Trophoblast cell (in vitro differentiated cells and primary cell): ENCODE measurements around the gene HAPSTR1. TPM values are rescaled to one million over a fixed set of nuclear protein-coding genes. Genes with fewer than 3 reads are reported as not detected.
"Not testable (repeated sequence)": the region's sequence is repeated elsewhere in the genome, so short reads cannot be mapped to it uniquely, and the experiment has no call there.

Source experiments
- DNase-seq, 2 donors: peaks; one replicate each; pipeline ENCODE4 v3.0.0-alpha.2; 2016
- H2AFZ ChIP-seq: 2 replicates; pipeline ENCODE4 v1.6.1; 2013; ENCODE audit warnings: low read length, moderate library complexity, mild to moderate bottlenecking; ENCODE audit not compliant: insufficient read depth, poor library complexity
- H2AK5ac ChIP-seq: 2 replicates; pipeline ENCODE4 v1.6.1; 2013; ENCODE audit warnings: mild to moderate bottlenecking, low read length
- H2BK120ac ChIP-seq: 2 replicates; pipeline ENCODE4 v1.6.1; 2013; ENCODE audit warnings: low read length, mild to moderate bottlenecking, moderate library complexity; ENCODE audit not compliant: insufficient read depth, poor library complexity
- H2BK12ac ChIP-seq: 2 replicates; pipeline ENCODE4 v1.6.1; 2013; ENCODE audit warnings: mild to moderate bottlenecking, low read length, moderate library complexity
- H2BK5ac ChIP-seq: 2 replicates; pipeline ENCODE4 v1.6.1; 2013; ENCODE audit warnings: low read length, low read depth, moderate library complexity, mild to moderate bottlenecking; ENCODE audit not compliant: poor library complexity
- H3K14ac ChIP-seq: 2 replicates; pipeline ENCODE4 v1.6.1; 2013; ENCODE audit warnings: mild to moderate bottlenecking, low read length
- H3K18ac ChIP-seq: 2 replicates; pipeline ENCODE4 v1.6.1; 2013; ENCODE audit warnings: mild to moderate bottlenecking, low read length
- H3K23ac ChIP-seq: 2 replicates; pipeline ENCODE4 v1.6.1; 2013; ENCODE audit warnings: low read length
- H3K27ac ChIP-seq: 2 replicates; pipeline ENCODE4 v1.5.1; 2013; ENCODE audit warnings: low read depth, mild to moderate bottlenecking, inconsistent platforms, low read length, moderate library complexity
- H3K27me3 ChIP-seq: 2 replicates; pipeline ENCODE4 v1.6.1; 2013; ENCODE audit warnings: inconsistent platforms, mild to moderate bottlenecking, low read length, moderate library complexity; ENCODE audit not compliant: insufficient read depth
- H3K36me3 ChIP-seq, 2 experiments: 1 replicate in 1 of 2; 2 replicates in 1 of 2; pipeline ENCODE4 v1.6.1; 2013; ENCODE audit warnings: low read length in 2 of 2, mild to moderate bottlenecking in 2 of 2, moderate library complexity in 1 of 2; ENCODE audit not compliant: insufficient read depth in 2 of 2, control insufficient read depth in 1 of 2
- H3K4ac ChIP-seq: 2 replicates; pipeline ENCODE4 v1.6.1; 2013; ENCODE audit warnings: low read depth, mild to moderate bottlenecking, low read length, moderate library complexity
- H3K4me1 ChIP-seq, 2 experiments: 1 replicate in 1 of 2; 2 replicates in 1 of 2; pipeline ENCODE4 v1.6.1; 2013; ENCODE audit warnings: low read length in 2 of 2, mild to moderate bottlenecking in 2 of 2, moderate library complexity in 1 of 2; ENCODE audit not compliant: insufficient read depth in 2 of 2, control insufficient read depth in 1 of 2
- H3K4me2 ChIP-seq: 2 replicates; pipeline ENCODE4 v1.6.1; 2013; ENCODE audit warnings: inconsistent platforms, mild to moderate bottlenecking, low read length, moderate library complexity
- H3K4me3 ChIP-seq: 2 replicates; pipeline ENCODE4 v1.5.1; 2013; ENCODE audit warnings: mild to moderate bottlenecking, low read depth, low read length, inconsistent platforms
- H3K79me1 ChIP-seq: one replicate; pipeline ENCODE4 v1.6.1; 2013; ENCODE audit warnings: low read length
- H3K79me2 ChIP-seq: 2 replicates; pipeline ENCODE4 v1.6.1; 2013; ENCODE audit warnings: low read length, mild to moderate bottlenecking; ENCODE audit not compliant: control insufficient read depth, insufficient read depth, poor library complexity
- H3K9ac ChIP-seq: 2 replicates; pipeline ENCODE4 v1.6.1; 2013; ENCODE audit warnings: mild to moderate bottlenecking, low read length
- H3K9me3 ChIP-seq: 2 replicates; pipeline ENCODE4 v1.6.1; 2013; ENCODE audit warnings: low read depth, mild to moderate bottlenecking, control low read depth, inconsistent platforms, low read length; ENCODE audit not compliant: insufficient read depth
- H4K12ac ChIP-seq: 2 replicates; pipeline ENCODE4 v1.6.1; 2013; ENCODE audit warnings: low read depth, mild to moderate bottlenecking, low read length, moderate library complexity
- H4K8ac ChIP-seq: 2 replicates; pipeline ENCODE4 v1.6.1; 2013; ENCODE audit warnings: low read depth, mild to moderate bottlenecking, low read length, moderate library complexity
- H4K91ac ChIP-seq: one replicate; pipeline ENCODE4 v1.6.1; 2013; ENCODE audit warnings: low read depth, mild to moderate bottlenecking, low read length, moderate library complexity
- WGBS: extraction: QIAGEN DNeasy Blood & Tissue Kit; methylation state at CpG from one replicate; pipeline ENCODE4 v1.1.7; 2013; ENCODE audit warnings: missing lambda C conversion rate; ENCODE audit not compliant: insufficient read length, insufficient coverage; ENCODE audit errors: extremely low coverage; 5-methylcytosine and 5-hydroxymethylcytosine counted together
- polyA plus RNA-seq: library from polyadenylated mRNA; stranded (reverse); fragments of 200-250 nt; gene quantifications from 2 replicates; pipeline ENCODE4 v1.2.3, GENCODE V29; 2013

Gene HAPSTR1, protein sequence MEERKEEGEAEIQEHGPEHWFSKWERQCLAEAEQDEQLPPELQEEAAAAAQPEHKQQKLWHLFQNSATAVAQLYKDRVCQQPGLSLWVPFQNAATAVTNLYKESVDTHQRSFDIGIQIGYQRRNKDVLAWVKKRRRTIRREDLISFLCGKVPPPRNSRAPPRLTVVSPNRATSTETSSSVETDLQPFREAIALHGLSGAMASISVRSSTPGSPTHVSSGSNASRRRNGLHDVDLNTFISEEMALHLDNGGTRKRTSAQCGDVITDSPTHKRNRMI
- polyA plus RNA-seq = 60.4 and 60.6 TPM in 2 replicates

DNA sequence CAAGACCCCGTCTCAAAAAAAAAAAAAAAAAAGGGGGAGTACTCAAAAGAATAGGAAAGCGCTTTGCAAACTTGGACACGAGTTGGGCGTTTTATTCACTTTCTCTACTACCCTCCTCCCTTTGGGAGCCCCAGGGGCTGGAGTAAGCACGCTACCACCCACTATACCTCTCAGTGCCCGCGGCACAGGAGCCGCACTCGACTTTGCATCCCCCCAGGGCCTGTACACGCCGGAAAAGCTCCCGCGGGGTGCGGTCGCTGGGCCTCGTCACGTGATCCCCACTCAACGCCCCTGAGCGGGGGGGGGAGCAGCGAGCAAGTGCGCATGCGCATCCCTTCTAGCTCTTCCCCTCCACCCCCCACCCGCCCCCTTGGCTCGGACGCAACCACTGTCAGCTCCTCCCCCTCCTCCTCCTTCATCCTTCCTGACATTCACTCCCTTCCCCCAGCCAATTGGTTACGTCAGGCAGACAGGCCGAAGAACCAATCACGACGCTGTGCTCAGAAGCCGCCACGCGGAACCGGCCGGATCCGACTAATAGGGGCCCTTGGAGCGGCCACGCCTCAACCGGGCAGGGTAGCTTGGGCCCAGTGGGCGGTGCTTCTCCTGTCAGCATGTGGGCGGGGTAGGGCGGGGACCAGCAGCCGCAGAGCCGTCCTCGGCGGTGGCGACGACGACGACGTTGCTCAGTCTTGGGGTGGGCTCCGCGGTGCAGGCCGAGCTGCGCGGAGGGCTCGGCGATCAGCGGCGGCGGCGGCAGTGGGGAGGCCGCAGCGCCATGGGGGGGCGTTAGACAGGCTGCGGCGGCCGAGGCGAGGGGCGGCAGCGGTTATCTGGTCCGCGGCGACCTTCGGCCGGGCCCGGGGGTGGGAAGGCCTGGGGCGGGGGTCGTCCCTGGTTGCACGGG, at the start of gene HAPSTR1:
TSS of gene HAPSTR1 (plus strand) at position 685 of the 907 bp plus-strand sequence. CDS start 401 bp downstream, outside the sequence.
- H4K8ac ChIP-seq = peak within 1 kb of the TSS; percentile 81
- H3K4me2 ChIP-seq = peak within 1 kb of the TSS; percentile 91
- peaks cover 8 to 9% of the 10 kb centered on the region in 2 experiments for H3K4me1 ChIP-seq
- peak within 1 kb of the TSS; percentile 99 for H3K4ac ChIP-seq
- peak within 1 kb of the TSS; percentile 73 for H3K27ac ChIP-seq
- DNase-seq = peak; percentile 100
- H3K23ac ChIP-seq = peak within 1 kb of the TSS; percentile 44
- peaks cover 3 to 6% of the 10 kb centered on the region in 2 experiments for H3K36me3 ChIP-seq
- H3K79me2 ChIP-seq = peaks cover 32% of the 10 kb centered on the region
- H2AFZ ChIP-seq = peak within 1 kb of the TSS; percentile 96
- H2BK12ac ChIP-seq = peak within 1 kb of the TSS; percentile 42
- H3K9ac ChIP-seq = peak within 1 kb of the TSS; percentile 100
- no peaks in the 10 kb centered on the region for H3K27me3 ChIP-seq
- WGBS = no CpG with 5 or more reads among the region's 79 CpGs
- peak within 1 kb of the TSS; percentile 93 for H2BK5ac ChIP-seq
- peaks cover 2% of the 10 kb centered on the region for H3K9me3 ChIP-seq
- H4K12ac ChIP-seq = peak within 1 kb of the TSS; percentile 92
- peak within 1 kb of the TSS; percentile 97 for H3K18ac ChIP-seq
- H2AK5ac ChIP-seq = peak within 1 kb of the TSS; percentile 90
- H3K4me3 ChIP-seq = peak within 1 kb of the TSS; percentile 100
- peak within 1 kb of the TSS; percentile 86 for H2BK120ac ChIP-seq
- H3K14ac ChIP-seq = peak within 1 kb of the TSS; percentile 89
- peak within 1 kb of the TSS; percentile 87 for H4K91ac ChIP-seq
- peaks cover 19% of the 10 kb centered on the region for H3K79me1 ChIP-seq

DNA sequence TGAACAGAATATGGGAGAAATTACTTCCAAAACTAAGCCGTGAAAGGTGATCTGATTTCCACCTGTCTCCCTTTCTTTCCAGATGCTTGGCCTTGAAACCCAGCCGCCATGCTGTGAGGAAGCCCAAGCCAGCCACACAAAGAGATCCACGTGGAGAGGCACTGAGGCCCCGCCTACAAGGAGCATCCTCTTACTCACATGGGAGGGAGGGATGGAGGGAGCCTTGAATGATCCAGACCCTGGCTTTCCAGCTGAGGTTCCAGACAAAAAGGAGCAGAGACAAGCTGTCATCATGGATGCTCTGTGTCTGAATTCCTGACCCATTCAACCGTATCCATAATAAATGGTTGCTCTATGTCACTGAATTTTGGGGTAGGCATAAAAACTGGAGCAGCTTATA, 48.9 kb upstream of the HAPSTR1 start:
- no peak overlapping the region for H2BK12ac ChIP-seq
- H2AK5ac ChIP-seq = no peak overlapping the region
- peaks cover 3% of the 10 kb centered on the region in 2 experiments for H3K4me1 ChIP-seq
- H3K79me2 ChIP-seq = no peaks in the 10 kb centered on the region
- H3K27me3 ChIP-seq = no peaks in the 10 kb centered on the region
- no peak overlapping the region for H4K12ac ChIP-seq
- H3K36me3 ChIP-seq = peaks cover 0 to 2% of the 10 kb centered on the region in 2 experiments
- no peak overlapping the region for H3K23ac ChIP-seq
- H3K14ac ChIP-seq = no peak overlapping the region
- no peak overlapping the region for H2BK5ac ChIP-seq
- no peak overlapping the region for H3K4ac ChIP-seq
- H4K91ac ChIP-seq = no peak overlapping the region
- H2AFZ ChIP-seq = no peak overlapping the region
- H3K9ac ChIP-seq = no peak overlapping the region
- H4K8ac ChIP-seq = no peak overlapping the region
- H3K27ac ChIP-seq = no peak overlapping the region
- DNase-seq = no peak
- H3K9me3 ChIP-seq = no peaks in the 10 kb centered on the region
- H3K18ac ChIP-seq = no peak overlapping the region
- no peak overlapping the region for H2BK120ac ChIP-seq
- WGBS = no CpG with 5 or more reads among the region's 5 CpGs
- no peak overlapping the region for H3K4me2 ChIP-seq
- H3K4me3 ChIP-seq = no peak overlapping the region
- H3K79me1 ChIP-seq = no peaks in the 10 kb centered on the region

DNA sequence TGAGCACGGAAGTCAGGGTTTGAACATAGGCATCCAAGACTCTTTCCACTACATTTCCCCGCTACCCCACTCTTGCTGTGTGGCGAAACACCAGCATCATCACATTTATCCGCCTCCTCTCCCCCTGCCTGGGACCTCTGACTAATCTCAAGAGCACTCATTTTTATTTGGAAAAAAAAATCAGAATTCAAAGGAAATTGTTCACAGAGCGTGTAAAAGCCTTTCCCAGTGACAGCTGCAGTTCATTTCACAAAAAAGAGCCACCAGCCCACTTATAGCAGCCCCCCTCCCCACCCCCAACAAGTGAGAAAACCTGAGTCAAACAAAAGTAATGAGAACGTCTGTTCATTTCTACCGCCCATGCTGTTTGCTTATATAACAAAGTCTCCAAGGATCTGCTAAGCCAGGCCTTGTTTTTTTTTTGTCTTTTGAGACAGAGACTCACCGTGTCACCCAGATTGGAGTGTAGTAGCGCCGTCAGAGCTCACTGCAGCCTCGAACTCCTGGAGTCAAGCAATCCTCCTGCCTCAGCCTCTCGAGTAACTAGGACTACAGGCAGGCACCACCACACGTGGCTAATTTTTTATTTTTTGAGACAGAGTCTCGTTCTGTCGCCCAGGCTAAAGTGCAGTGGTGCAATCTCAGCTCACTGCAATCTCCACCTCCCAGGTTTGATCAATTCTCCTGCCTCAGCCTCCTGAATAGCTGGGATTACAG, 48.3 kb upstream of the HAPSTR1 start:
- H2BK12ac ChIP-seq = no peak overlapping the region
- H3K27me3 ChIP-seq = no peaks in the 10 kb centered on the region
- no peak overlapping the region for H3K27ac ChIP-seq
- H3K4me3 ChIP-seq = no peak overlapping the region
- peaks cover 7% of the 10 kb centered on the region in 2 experiments for H3K4me1 ChIP-seq
- H3K79me2 ChIP-seq = no peaks in the 10 kb centered on the region
- H3K79me1 ChIP-seq = peaks cover 2% of the 10 kb centered on the region
- no peak overlapping the region for H4K12ac ChIP-seq
- no peak overlapping the region for H3K18ac ChIP-seq
- no peak overlapping the region for H4K91ac ChIP-seq
- no peak overlapping the region for H3K4me2 ChIP-seq
- H4K8ac ChIP-seq = no peak overlapping the region
- DNase-seq = no peak
- no peak overlapping the region for H3K14ac ChIP-seq
- H2BK5ac ChIP-seq = no peak overlapping the region
- H2AK5ac ChIP-seq = no peak overlapping the region
- no CpG with 5 or more reads among the region's 15 CpGs for WGBS
- no peak overlapping the region for H3K9ac ChIP-seq
- no peak overlapping the region for H3K4ac ChIP-seq
- no peak overlapping the region for H2BK120ac ChIP-seq
- H2AFZ ChIP-seq = no peak overlapping the region
- H3K9me3 ChIP-seq = no peaks in the 10 kb centered on the region
- peaks cover 0 to 2% of the 10 kb centered on the region in 2 experiments for H3K36me3 ChIP-seq
- no peak overlapping the region for H3K23ac ChIP-seq

DNA sequence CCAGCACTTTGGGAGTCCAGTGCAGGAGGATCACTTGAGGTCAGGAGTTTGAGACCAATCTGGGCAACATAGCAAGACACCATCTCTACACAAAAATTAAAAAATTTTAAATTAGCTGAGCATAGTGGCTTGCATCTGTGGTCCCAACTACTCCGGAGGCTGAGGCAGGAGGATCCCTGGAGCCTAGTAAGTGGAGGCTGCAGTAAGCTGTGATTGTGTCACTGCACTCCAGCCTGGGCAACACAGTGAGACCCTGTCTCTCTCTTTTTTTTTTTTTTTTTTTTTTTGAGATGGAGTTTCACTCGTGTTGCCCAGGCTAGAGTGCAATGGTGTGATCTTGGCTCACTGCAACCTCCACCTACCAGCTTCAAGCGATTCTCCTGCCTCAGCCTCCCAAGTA, 45.9 kb upstream of the HAPSTR1 start:
- not testable (repeated sequence) for H2AFZ ChIP-seq, H3K4me1 ChIP-seq, H4K8ac ChIP-seq, H3K18ac ChIP-seq, H3K9me3 ChIP-seq, H2BK12ac ChIP-seq, H2BK5ac ChIP-seq, H3K4me2 ChIP-seq, H4K91ac ChIP-seq, H3K79me1 ChIP-seq, H4K12ac ChIP-seq, H3K27me3 ChIP-seq, H3K4ac ChIP-seq, H2AK5ac ChIP-seq, H3K36me3 ChIP-seq, H3K27ac ChIP-seq, H3K4me3 ChIP-seq, H2BK120ac ChIP-seq, H3K23ac ChIP-seq, DNase-seq, H3K14ac ChIP-seq, H3K9ac ChIP-seq, H3K79me2 ChIP-seq
- WGBS = no CpG with 5 or more reads among the region's 3 CpGs
